Hepatocyte (in vitro differentiated cells): Measurements from ENCODE around the gene EXOC6.

ENCODE experiments used
- CTCF ChIP-seq: fragments of 200-600 bp; sonication (generic); IDR thresholded peaks from 2 replicates; pipeline ENCODE4 v1.5.1; 2016; ENCODE audit warnings: antibody characterized with exemption, mild to moderate bottlenecking; ENCODE audit not compliant: poor library complexity
- EZH2 ChIP-seq: fragments of 200-600 bp; sonication (generic); IDR thresholded peaks from 2 replicates; pipeline ENCODE4 v1.6.1; 2016; ENCODE audit warnings: antibody characterized with exemption, mild to moderate bottlenecking, borderline replicate concordance

- TF ChIP-seq EZH2 (no peak), CTCF (no peak)
Measured at GRCh38 chr10:92834986-92835385, 13.3 kb upstream of the EXOC6 start.
